Stimulated activated CD8-positive, alpha-beta memory T cell treated with anti-CD3 and anti-CD28 coated beads, Interleukin-12 subunit alpha, Interleukin-12 subunit beta, amount 100 ng/mL, for 1 hour (primary cell): ENCODE data around the gene PRDM16.
"Not testable (repeated sequence)": the region's sequence is repeated elsewhere in the genome, so short reads cannot be mapped to it uniquely, and the experiment has no call there.

Experiments used
- DNase-seq: peaks from one replicate; pipeline ENCODE4 v3.0.0-alpha.2; 2020; ENCODE audit warnings: low read depth

The PRDM16 gene

DNA sequence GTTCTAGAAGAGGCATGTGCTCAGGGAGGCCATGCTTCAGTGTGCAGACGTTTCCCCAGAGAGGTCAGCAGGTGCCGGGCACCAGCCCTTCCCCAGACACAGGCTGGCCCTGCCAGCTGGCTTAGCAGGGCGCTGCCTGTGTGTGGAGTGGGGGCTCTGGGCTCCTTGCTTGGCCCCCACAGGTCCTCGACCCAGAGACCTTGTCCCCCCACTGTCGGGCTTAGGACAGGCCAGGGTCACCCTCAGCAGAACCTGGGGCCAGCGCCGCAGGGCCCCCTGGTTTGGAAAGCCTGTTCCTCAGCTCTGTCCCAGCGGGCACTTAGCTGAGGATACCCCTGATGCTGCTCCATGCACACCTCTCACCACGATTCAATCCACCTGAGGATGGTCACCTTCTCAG is 213.2 kb downstream of the PRDM16 start:
- no peak for DNase-seq

DNA sequence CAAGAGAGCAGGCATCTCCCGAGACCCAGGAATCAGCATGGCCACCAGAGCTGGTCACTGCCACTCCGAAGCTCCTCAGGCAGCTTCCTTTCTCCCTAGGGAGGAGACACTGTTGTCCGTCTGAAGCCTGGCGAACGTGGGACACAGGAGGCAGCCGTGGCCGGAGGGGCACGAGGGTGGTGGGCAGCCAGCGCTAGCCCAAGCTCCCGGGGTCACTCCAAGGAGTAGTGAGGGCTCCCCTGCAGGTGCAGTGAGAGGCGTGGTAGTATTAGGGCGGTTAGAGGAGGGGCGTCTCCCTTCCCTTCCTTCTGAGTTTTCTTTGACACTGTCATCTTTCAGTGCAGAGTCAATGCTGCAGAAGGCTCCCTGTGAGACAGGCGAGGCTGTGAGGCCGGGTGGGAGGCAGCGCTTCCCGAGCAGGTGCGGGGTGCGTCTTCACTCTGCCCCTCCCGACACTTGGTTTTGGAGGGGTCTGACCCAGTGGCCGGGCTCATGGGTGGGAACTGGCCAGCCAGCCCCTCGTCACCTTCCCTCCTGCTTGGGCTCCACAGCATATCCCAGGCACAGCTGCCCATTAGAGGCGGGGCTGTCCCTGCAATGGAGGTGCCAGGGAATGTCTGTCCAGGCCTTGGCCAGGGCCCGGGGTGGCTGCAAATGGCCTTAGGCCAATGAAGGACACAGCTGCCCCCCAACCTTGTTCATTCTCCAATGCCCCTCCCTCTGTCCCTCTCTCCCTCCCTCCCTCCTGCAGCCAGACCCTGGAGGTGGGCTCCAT is 213.8 kb downstream of the PRDM16 start:
- no peak for DNase-seq

DNA sequence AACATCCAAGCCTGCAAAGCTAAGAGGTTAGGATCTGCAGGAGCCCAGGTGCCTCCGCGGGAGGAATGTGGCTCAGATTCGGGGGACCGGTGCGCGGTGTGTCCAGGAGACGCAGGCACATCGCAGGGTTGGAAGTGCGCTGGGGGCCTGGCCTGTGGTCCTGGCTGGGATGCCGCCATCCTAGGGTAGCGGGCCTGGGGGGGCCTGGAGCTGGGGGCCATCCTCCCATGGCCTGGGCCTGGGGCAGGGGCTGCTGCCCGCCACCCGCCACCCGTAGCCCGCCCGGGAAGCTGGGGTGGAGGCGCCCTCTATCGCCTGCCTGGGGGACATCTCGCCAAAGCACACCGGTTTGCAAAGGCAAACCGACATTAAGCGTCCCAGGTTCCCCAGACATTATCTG is 214.8 kb downstream of the PRDM16 start:
- no peak for DNase-seq

DNA sequence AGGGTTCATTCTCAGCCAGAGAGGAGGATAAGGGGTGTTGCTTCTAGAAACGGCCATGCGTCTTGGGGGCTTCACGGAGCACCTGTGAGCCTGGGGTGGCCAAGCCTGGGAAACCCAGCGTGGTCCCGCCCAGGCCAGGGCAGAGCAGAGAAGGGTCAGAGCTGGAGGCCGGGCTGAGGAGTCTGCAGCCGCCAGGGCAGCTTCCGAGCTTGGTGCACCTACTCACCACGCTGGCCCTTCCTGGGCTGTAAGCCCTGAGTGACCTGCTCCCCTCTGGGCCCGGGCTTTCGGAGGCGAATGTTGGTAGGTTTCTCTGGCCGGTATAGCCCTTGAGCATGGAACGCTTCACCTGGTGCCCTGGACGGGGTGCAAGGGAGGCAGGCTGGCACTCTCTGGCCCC is 215.7 kb downstream of the PRDM16 start:
- DNase-seq, result no peak

DNA sequence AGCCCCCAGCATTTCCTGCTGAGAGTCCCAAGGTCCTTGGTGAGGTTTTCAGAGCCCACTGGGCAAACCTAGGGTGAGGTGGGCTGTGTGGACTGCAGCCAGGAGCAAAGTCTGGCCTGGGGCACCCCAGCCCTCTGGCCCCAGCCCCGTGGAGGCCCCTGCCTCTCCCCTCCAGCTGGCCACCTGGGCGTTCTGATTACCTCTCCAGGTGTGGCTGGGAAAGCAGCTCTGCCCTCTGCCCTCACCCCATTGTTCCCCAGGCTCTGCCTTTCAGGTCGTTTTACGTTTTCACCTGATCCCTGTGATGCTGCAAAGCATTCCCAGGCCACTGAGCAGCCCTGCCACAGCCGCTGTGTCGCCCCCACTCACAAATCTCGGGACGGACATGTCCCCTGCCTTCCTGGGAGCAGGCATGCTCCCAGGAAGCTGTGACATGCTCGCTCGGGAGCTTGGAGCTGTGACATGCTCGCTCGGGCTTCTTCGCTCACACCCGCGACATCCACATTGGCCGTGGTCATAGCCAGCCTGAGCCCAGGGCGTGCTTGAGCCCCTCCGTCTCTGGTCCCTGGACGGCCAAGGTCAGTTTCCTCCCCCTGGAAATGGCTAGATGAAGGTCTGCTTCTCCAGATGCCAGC is 216.2 kb downstream of the PRDM16 start:
- no peak for DNase-seq

DNA sequence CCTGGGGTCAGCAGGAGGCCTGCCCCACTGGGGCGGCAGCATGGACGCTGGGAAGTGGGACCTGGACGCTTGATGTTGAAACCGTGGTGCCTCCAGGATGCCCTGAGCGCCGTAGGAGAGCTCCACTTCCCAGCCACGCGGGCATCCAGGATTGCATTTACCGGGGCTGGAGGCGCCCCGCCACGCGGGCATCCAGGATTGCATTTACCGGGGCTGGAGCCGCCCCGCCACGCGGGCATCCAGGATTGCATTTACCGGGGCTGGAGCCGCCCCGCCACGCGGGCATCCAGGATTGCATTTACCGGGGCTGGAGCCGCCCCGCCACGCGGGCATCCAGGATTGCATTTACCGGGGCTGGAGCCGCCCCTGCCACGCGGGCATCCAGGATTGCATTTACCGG is 218.1 kb downstream of the PRDM16 start:
- DNase-seq, result not testable (repeated sequence)

DNA sequence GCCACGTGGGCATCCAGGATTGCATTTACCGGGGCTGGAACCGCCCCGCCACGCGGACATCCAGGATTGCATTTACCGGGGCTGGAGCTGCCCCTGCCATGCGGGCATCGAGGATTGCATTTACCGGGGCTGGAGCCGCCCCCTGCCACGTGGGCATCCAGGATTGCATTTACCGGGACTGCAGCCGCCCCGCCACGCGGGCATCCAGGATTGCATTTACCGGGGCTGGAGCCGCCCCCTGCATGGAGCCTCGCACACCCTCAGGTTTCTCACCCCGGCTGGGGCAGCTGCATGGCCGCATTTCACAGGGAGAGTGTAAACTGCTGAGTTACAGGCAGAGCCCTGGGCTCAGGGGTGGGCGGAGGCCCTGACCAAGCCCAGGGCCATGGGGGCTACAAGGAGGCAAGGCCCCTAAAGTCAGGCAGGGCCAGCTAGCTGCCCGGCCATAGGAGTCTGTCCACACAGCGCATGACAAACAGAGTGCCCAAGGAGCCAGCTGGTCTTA is 218.7 kb downstream of the PRDM16 start:
- DNase-seq, result no peak

DNA sequence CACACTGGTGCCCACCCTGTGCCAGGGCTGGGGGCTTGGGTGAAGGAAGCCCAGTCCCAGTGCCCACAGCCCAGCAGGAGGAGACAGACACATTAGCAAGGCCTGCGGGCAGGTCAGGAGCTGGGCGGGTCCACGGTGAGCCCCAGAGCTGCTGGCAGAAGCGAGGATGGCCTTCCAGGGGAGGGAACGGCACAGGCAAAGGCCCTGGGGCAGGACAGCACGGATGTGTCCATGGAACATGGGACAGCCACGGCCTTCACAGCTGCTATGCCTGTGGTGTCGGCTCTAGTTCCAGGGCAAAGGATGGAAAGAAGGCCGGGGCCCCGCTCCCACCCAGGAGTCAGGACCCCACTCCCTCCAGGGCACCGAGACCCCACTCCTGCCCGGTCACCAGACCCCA is 220.5 kb downstream of the PRDM16 start:
- no peak for DNase-seq

DNA sequence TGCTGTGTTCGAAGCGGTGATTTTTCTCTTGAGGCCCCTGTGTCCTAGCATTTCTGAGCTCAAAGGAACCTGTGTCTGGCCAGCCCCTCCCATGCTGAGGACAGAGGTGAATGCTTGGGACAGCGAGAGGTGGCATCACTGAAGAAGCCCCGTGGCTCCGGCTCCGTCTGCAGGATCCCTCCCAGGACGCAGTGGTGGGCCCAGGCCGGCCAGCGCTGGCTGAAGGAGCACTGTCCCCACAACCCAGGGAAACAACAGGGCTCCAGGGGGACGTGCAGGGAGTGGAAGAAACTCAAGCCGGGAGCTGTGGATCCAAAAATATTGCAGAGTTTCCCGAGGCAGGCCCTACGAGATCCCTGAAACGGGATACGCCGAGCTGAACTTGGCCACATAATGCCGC is 221.4 kb downstream of the PRDM16 start:
- DNase-seq, result no peak

DNA sequence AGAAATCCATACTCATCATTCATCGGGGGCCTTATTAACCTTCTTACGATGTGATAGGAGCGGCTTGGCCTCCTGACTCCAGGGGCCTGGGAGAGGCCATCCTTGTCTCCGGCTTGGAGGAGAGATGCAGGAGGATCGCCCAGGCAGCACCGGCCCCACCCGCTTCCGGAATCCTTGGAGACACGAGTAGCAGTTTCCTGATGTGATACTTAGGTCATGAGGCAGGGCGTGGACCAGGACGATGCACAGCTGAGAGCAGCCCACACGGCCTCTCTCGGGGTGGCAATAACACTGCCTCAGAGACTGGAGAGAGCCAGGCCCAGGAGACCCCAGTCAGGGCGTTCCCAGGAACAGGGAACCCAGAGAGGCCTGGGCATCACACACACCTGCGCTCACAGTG is 221.9 kb downstream of the PRDM16 start:
- no peak for DNase-seq

DNA sequence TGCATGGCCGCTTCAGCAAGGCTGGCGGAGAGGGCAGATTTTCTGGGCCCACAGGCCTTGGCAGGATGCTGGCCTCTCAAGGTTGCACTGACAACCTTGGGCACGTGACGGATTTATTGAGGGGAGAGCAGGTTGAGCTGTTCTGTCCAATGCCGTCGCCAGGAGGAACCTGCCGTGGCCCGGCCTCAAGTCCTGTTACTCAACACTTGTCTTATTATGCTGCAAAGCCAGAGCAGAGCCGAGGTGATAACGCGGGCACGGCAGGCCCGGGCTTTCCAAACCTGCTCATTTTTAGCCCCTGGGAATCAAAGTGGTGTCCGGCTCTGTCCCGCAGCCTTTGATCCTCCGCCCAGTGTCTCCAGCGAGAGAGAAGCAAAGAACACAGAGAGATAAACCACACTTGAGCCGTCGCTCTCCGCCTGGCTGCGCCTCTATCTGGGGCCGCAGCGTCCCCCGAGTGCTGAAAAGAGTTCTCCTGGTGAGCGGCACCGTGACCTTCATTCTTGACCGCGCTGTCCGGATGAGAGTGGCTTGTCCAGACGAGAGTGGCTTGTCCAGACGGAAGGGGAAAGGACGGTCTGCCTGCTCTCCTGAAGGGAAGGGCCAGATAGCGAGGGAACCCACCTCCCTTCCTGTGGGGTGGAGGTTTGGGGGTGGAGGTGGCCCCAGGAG is 223.2 kb downstream of the PRDM16 start:
- DNase-seq, result no peak

DNA sequence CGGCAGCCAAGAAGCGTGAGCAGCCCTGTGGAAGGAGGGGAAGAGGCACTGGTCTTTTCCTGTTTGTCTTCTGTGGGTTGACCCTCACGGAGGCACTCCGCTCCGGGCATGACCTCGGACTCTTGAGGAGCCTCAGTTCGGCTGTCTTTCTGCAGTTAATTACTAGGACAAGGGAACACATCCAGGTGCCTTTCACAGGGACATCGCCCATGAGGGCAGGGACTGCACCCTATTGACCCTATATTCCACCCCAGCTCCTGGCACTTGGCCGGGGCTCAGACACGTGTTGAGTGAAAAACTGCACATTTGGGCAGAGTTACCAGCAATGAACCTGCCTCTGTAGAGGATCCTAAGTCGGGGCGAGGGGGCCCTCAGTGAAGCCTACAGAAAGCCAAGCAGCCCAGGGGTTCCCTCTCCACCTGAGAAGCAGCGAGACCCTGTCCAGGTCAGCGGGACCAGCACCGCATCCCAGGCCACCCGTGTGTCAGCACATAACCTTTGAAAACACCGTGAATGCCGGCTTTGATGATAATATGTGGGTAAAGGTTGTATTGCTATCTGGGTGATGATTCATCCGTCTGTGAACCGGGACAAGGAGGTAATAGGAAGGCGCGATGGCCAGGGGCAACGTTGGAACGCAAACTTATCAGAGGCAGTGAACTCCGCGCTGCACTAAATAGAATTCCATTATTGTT is 224.0 kb downstream of the PRDM16 start:
- no peak for DNase-seq

DNA sequence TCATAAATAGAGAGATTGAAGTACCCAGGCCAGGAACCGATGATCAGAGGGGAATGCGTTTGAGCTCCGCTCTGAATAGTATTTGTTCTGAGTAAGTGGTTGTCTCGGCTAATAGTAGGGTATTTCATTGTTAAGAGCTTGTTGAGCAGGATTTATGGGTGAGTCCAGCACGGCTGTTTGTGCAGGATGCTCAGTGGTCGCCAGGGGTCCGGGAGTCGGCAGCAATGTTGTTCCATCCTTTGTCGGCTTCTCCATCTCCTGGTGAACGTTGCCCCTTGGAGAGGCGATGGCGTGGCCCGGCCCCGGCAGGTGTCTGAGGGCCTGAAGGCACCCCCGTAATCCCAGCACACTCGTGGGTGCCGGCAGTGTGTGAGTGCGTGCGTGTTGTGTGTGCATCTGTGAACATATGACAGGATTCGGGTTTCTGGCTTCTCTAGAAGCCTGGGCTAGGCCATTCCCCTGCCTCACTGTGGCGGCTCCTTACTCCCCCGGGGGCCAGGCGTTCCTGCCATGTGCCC is 224.6 kb downstream of the PRDM16 start:
- DNase-seq, result no peak

DNA sequence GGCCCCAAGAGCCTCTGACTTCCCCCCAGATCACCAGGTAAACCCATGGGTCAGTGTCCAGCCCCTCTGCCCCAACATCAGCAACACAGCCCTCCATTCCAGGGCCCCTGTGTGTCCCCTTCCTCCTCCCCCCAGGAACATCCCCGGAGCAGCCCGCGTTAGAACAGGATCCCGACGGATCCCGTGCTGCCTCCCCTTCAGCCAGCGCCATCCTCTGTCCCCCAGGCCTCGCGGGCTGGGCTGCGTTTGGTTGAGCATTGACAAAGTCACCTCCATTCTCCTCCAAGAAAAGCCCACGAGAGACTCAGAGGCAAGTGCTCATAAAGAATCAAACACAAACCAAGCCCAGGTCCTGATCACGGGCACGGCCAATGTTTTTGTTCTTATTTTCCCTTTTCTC is 225.4 kb downstream of the PRDM16 start:
- no peak for DNase-seq

DNA sequence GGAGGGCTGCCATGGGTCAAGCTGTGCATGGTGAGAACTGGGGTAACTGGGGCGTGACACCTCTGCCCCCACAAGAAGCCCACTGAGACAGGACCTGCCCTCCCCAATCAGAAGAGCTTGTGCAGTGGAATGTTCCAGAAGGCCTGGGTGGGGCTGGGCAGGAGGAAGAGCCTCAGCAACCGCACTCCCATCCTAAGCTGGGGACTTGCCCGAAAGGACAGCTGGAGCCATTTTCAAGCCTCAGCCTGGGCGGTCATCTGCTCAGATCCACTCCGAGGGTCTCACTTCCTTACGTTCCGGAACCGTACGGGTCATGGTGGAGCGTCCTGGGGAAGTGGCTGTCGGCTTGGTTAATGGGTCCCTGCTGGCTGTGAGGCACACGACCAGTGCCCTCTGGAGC is 226.8 kb downstream of the PRDM16 start:
- no peak for DNase-seq

DNA sequence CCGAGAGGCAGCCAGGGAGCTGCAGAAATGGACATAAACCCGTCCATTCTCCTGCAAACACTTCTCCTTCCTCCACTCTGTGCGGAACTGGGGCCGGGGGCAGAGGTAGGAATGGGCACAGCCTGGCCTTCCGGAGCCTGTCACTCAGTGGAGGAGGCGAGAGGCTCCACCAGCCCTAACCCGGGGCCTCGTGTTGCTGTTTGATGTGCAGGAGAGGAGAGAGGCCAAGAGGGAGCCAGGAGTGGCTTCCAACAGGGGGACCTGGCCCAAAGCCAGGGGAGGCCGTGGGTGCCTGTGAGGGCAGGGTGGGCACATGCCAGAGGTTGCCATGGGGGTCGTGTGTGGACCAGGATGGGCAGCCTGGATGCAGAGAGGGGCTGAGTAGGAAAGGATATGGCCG is 227.3 kb downstream of the PRDM16 start:
- no peak for DNase-seq

DNA sequence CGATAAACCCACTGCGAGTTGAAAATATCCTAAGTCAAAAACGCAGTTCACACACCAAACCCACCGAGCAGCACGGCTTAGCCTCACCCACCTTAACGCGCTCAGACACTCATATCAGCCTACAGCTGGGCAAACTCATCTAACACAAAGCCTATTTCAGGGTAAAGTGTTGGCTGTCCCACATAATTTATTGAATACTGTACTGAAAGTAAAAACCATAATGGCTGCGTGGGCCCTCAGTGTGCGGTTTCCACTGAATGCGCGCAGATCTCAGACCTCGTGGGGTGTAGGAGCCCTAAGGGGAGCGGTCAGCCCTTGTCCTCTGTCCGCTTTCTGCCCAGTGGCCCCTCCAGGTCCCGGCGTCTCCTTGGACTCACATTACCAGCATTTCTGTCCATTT is 227.8 kb downstream of the PRDM16 start:
- DNase-seq, result no peak

DNA sequence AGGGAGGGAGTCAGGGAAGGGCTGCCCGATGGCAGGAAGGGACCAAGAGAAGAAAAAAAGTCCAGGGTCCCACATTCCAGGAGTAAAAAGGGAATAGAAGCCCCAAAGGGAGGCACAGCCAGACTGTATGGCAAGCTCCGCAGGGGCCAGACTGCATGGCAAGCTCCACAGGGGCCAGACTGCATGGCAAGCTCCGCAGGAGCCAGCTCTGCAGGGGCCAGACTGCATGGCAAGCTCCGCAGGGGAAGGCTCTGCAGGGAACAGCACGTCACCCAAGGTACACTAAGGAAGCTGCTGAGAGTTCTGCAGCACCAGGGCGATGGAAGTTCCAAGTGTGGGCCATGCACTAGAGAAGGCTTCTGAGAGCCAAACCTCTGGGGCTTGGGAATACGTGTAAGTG is 228.8 kb downstream of the PRDM16 start:
- DNase-seq, result no peak

DNA sequence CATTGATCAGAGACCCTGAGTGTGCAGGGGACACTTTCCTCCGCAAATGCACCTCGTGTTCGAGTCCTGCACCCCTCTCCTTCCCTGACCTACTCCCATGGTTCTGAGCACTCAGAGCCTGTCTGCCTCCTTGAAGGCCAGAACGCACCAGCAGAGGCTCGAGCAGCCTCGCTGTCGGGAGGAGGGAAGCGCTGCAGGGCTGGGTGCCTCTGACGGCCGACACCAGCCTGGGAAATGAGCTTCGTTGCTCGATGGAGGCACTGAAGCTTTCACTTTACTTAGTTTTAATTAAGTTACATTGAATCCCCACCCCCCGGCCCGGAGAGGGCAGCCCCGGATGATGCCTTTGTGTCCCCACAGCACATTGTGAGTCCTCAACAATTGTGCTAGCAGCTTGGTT is 229.2 kb downstream of the PRDM16 start:
- no peak for DNase-seq

DNA sequence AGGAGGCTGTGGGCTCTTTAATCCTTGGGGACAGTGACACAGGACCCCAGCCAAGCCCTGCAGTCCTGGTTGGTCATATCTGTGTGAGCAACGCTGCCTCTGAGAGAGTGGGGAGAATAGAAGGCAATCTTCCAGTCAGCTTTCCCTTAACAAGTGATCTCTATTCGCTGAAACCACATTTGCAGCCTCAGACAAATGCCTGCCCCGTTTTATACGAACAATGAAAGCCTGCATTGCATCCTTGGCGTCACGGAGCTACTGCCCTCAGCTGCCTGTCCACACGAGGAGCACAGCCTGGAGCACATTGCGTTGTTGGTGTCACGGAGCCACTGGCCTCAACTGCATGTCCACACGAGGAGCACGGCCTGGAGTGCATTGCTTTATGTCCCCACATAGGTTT is 235.2 kb downstream of the PRDM16 start:
- DNase-seq, result no peak

DNA sequence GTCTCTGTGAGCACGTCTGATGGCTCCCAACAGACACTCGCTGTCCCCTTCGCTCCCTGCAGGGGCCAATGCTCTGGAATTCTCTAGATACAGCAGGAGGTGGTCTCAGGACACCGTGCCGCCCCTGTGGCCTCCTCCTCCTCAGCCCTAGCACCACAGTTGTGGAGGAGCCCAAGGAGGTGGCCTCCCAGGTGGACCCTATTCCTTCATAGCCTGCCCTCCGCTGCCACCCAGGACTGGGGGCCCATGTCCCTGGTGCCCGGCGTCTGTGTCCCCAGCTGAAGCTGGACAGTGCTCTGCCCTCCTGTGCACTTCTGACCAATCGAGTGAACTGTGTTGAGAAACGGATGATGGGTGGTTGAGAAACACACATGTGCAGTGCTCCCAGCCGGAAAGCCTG is 235.7 kb downstream of the PRDM16 start:
- no peak for DNase-seq

DNA sequence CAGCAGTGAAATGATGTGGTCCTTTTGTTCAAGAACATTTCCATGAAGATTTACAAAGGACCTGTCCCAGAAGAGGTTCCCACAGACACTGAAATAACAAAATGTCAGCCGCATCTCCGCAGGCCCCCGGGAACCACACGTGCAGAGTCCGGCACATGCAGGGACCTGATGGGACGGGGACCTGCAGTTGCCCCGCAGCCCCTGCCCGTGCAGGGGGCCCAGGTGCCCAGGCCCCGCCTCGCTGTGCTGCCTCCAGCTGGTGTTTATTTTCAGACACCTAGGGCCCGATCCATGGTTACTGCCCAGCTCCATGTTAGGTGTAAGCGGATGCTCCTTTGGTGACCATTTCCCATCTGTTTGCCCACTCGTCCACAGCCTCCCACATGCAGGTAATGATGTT is 236.2 kb downstream of the PRDM16 start:
- no peak for DNase-seq
